Neural cell (in vitro differentiated cells): ENCODE results near the gene CTXND1. TPM values are rescaled to one million over a fixed set of nuclear protein-coding genes. Genes with fewer than 3 reads are reported as not detected.

Source experiments
- H2AFZ ChIP-seq: fragments of 200-600, 300-800 bp; sonication (generic), shearing (Covaris generic); 2 replicates; pipeline ENCODE4 v1.6.0; 2014; ENCODE audit warnings: low read depth, mild to moderate bottlenecking, antibody characterized with exemption, low read length, moderate library complexity
- H3F3A ChIP-seq: fragments of 200-600 bp; shearing (Covaris generic); 2 replicates; pipeline ENCODE4 v1.6.1; 2016; ENCODE audit warnings: mild to moderate bottlenecking, moderate library complexity, mixed read lengths, antibody characterized with exemption, low read length; ENCODE audit not compliant: insufficient read depth, poor library complexity, severe bottlenecking
- H3K27ac ChIP-seq: fragments of 200-600, 300-800 bp; sonication (generic), shearing (Covaris generic); 2 replicates; pipeline ENCODE4 v1.5.1; 2014; ENCODE audit warnings: mild to moderate bottlenecking, low read length, moderate library complexity
- H3K27me3 ChIP-seq: fragments of 300-800, 200-600 bp; sonication (generic), shearing (Covaris generic); 2 replicates; pipeline ENCODE4 v1.6.0; 2014; ENCODE audit warnings: mild to moderate bottlenecking, low read depth, low read length, moderate library complexity; ENCODE audit not compliant: insufficient read depth
- H3K36me3 ChIP-seq: fragments of 300-800, 200-600 bp; sonication (generic), shearing (Covaris generic); 2 replicates; pipeline ENCODE4 v1.5.1; 2014; ENCODE audit warnings: mild to moderate bottlenecking, antibody characterized with exemption, low read length, moderate library complexity; ENCODE audit not compliant: insufficient read depth
- H3K4me2 ChIP-seq: fragments of 300-800, 200-600 bp; sonication (generic), shearing (Covaris generic); 2 replicates; pipeline ENCODE4 v1.6.0; 2014; ENCODE audit warnings: mild to moderate bottlenecking, low read length
- H3K4me3 ChIP-seq: fragments of 300-800, 200-600 bp; sonication (generic), shearing (Covaris generic); 2 replicates; pipeline ENCODE4 v1.5.1; 2014; ENCODE audit warnings: mild to moderate bottlenecking, low read length, moderate library complexity
- H3K79me2 ChIP-seq: fragments of 200-600 bp; shearing (Covaris generic); replicated peaks from 2 replicates; pipeline ENCODE4 v1.6.0; 2014; ENCODE audit warnings: mild to moderate bottlenecking, low read length, moderate library complexity; ENCODE audit not compliant: insufficient read depth
- H3K9ac ChIP-seq: fragments of 300-800, 200-600 bp; sonication (generic), shearing (Covaris generic); 2 replicates; pipeline ENCODE4 v1.6.1; 2016; ENCODE audit warnings: mild to moderate bottlenecking, low read length, mixed read lengths
- H3K9me2 ChIP-seq: fragments of 200-600 bp; shearing (Covaris generic); 2 replicates; pipeline ENCODE4 v1.6.1; 2016; ENCODE audit warnings: mild to moderate bottlenecking, low read length, mixed read lengths; ENCODE audit not compliant: insufficient read depth
- H3K9me3 ChIP-seq: fragments of 200-600, 300-800 bp; sonication (generic), shearing (Covaris generic); 2 replicates; pipeline ENCODE4 v1.6.1; 2016; ENCODE audit warnings: mild to moderate bottlenecking, mixed run types, low read length, moderate library complexity, mixed read lengths
- H4K20me1 ChIP-seq: fragments of 200-600 bp; shearing (Covaris generic); 2 replicates; pipeline ENCODE4 v1.6.1; 2016; ENCODE audit warnings: mild to moderate bottlenecking, mixed run types; ENCODE audit not compliant: insufficient read depth
- CTCF ChIP-seq: fragments of 450-650 bp; IDR thresholded peaks from 2 replicates; pipeline ENCODE4 v1.5.1; 2014; ENCODE audit warnings: antibody characterized with exemption, mild to moderate bottlenecking, moderate library complexity; ENCODE audit not compliant: poor library complexity, severe bottlenecking
- EP300 ChIP-seq: fragments of 450-650 bp; conservative IDR thresholded peaks from 2 replicates; pipeline ENCODE4 v1.6.1; 2014; ENCODE audit warnings: antibody characterized with exemption, mild to moderate bottlenecking, moderate library complexity; ENCODE audit not compliant: poor library complexity, severe bottlenecking
- EZH2 ChIP-seq: fragments of 200-600, 300-800 bp; shearing (Covaris generic), sonication (generic); IDR thresholded peaks from 2 replicates; pipeline ENCODE4 v1.6.1; 2014; ENCODE audit warnings: antibody characterized with exemption, low read length, borderline replicate concordance, mild to moderate bottlenecking; ENCODE audit not compliant: insufficient read depth, poor library complexity, severe bottlenecking
- MXI1 ChIP-seq: fragments of 450-650 bp; conservative IDR thresholded peaks from 2 replicates; pipeline ENCODE4 v1.6.1; 2014; ENCODE audit warnings: antibody characterized with exemption, mild to moderate bottlenecking; ENCODE audit not compliant: poor library complexity, severe bottlenecking
- POLR2AphosphoS5 ChIP-seq: IDR thresholded peaks from 2 replicates; pipeline ENCODE4 v1.6.1; 2012
- RAD21 ChIP-seq: fragments of 450-650 bp; conservative IDR thresholded peaks from 2 replicates; pipeline ENCODE4 v1.6.1; 2014; ENCODE audit warnings: antibody characterized with exemption, mild to moderate bottlenecking, moderate library complexity
- REST ChIP-seq: IDR thresholded peaks from 2 replicates; pipeline ENCODE4 v1.6.1; 2012; ENCODE audit warnings: borderline replicate concordance
- SMC3 ChIP-seq: fragments of 450-650 bp; conservative IDR thresholded peaks from 2 replicates; pipeline ENCODE4 v1.6.1; 2014; ENCODE audit warnings: antibody characterized with exemption, mild to moderate bottlenecking, moderate library complexity; ENCODE audit not compliant: poor library complexity
- TAF1 ChIP-seq: IDR thresholded peaks from 2 replicates; pipeline ENCODE4 v1.6.1; 2012; ENCODE audit warnings: low read depth
- polyA plus RNA-seq: library from polyadenylated mRNA; depleted of rRNA; stranded (reverse); fragments of >200 nt; gene quantifications from 2 replicates; pipeline ENCODE4 v1.2.3, GENCODE V29; 2014

CTXND1 gene
- polyA plus RNA-seq, 1 donor from 2014 or later = not detected

GRCh38 chr15:80201256-80202015, 50.6 kb downstream of the CTXND1 start:
- Histone ChIP-seq H3K4me3 (no peak overlapping the region), H3K4me2 (no peak overlapping the region), H3K36me3 (no peaks in the 10 kb centered on the region), H3K27ac (no peak overlapping the region), H3K9me2 (no peaks in the 10 kb centered on the region), H3K9ac (no peak overlapping the region), H3F3A (no peaks in the 10 kb centered on the region), H2AFZ (no peak overlapping the region), H3K79me2 (no peaks in the 10 kb centered on the region), H4K20me1 (no peaks in the 10 kb centered on the region), H3K27me3 (no peaks in the 10 kb centered on the region), H3K9me3 (no peaks in the 10 kb centered on the region)
- TF ChIP-seq TAF1 = no peak
- TF ChIP-seq POLR2AphosphoS5 = no peak
- no peak for TF ChIP-seq REST
- TF ChIP-seq CTCF = no peak
- no peak for TF ChIP-seq SMC3
- TF ChIP-seq EZH2 = no peak
- TF ChIP-seq RAD21 = no peak
- no peak for TF ChIP-seq EP300
- no peak for TF ChIP-seq MXI1

- Histone ChIP-seq H3K9ac (no peak overlapping the region), H3K4me2 (no peak overlapping the region), H3K79me2 (no peaks in the 10 kb centered on the region), H3K9me3 (no peaks in the 10 kb centered on the region), H2AFZ (no peak overlapping the region), H4K20me1 (no peaks in the 10 kb centered on the region), H3K27ac (no peak overlapping the region), H3K36me3 (no peaks in the 10 kb centered on the region), H3K4me3 (no peak overlapping the region), H3K27me3 (no peaks in the 10 kb centered on the region), H3K9me2 (no peaks in the 10 kb centered on the region), H3F3A (no peaks in the 10 kb centered on the region)
- TF ChIP-seq POLR2AphosphoS5 = no peak
- TF ChIP-seq REST = no peak
- TF ChIP-seq SMC3 = no peak
- no peak for TF ChIP-seq MXI1
- no peak for TF ChIP-seq CTCF
- TF ChIP-seq EP300 = no peak
- no peak for TF ChIP-seq EZH2
- no peak for TF ChIP-seq RAD21
- TF ChIP-seq TAF1 = no peak
These were observed 52.1 kb downstream of the CTXND1 start for GRCh38 chr15:80199869-80200268.
